ENCODE measurements around the gene HNRNPK. TPM values are rescaled to one million over a fixed set of nuclear protein-coding genes. Genes with fewer than 3 reads are reported as not detected.

Gene HNRNPK
- total and polyA plus RNA-seq, 2 of the 13 experiments (the other 11 are each of a cell fraction or from before 2014, with no cell fraction given), result 321 to 712 TPM

GRCh38 chr9:83920927-83921707 lies 58.9 kb downstream of the HNRNPK start, which contains the start of gene KIF27 (continued):
- TF ChIP-seq ZNF18 (CRISPR knock-in tag; IDR thresholded peaks at IDR 0.05; ENCODE audit: insufficient replicate concordance), result no peak
- TF ChIP-seq ZMAT3 (CRISPR knock-in tag; conservative IDR thresholded peaks at IDR 0.05), result no peak; the same call in 1 of the 2 replicates
- peak; percentile 90 for TF ChIP-seq ZNF605 (CRISPR knock-in tag; IDR thresholded peaks at IDR 0.05)
- TF ChIP-seq TSC22D2 (CRISPR knock-in tag; IDR thresholded peaks at IDR 0.05; ENCODE audit: borderline replicate concordance), result no peak
- no peak for TF ChIP-seq TAF15 (IDR thresholded peaks at IDR 0.05; ENCODE audit: low read depth, low read length, poor library complexity, severe bottlenecking)
- no peak for TF ChIP-seq SOX6 (IDR thresholded peaks at IDR 0.05)
- TF ChIP-seq SOX6 (CRISPR knock-in tag; IDR thresholded peaks at IDR 0.05), result no peak; the same call in 1 of the 2 replicates
- TF ChIP-seq TCF12 (IDR thresholded peaks at IDR 0.05), result no peak
- no peak for TF ChIP-seq TCF12 (CRISPR knock-in tag; IDR thresholded peaks at IDR 0.05)
- TF ChIP-seq ZNF879 (CRISPR knock-in tag; IDR thresholded peaks at IDR 0.05), result peak; percentile 85; the same call in 1 of the 2 replicates
- no peak for TF ChIP-seq ZNF234 (CRISPR knock-in tag; conservative IDR thresholded peaks at IDR 0.05)
- peak; percentile 22; the same call in 1 of the 2 replicates for TF ChIP-seq KAT7 (CRISPR knock-in tag; IDR thresholded peaks at IDR 0.05; ENCODE audit: borderline replicate concordance)
- TF ChIP-seq POLR2G (IDR thresholded peaks at IDR 0.05; ENCODE audit: low read depth, low read length), result peak; percentile 87
- no peak; the same call in 1 of the 2 replicates for TF ChIP-seq CREBL2 (CRISPR knock-in tag; IDR thresholded peaks at IDR 0.05; ENCODE audit: borderline replicate concordance)
- TF ChIP-seq ATF5 (CRISPR knock-in tag; IDR thresholded peaks at IDR 0.05; ENCODE audit: low read depth), result no peak
- TF ChIP-seq, protein P1, sequence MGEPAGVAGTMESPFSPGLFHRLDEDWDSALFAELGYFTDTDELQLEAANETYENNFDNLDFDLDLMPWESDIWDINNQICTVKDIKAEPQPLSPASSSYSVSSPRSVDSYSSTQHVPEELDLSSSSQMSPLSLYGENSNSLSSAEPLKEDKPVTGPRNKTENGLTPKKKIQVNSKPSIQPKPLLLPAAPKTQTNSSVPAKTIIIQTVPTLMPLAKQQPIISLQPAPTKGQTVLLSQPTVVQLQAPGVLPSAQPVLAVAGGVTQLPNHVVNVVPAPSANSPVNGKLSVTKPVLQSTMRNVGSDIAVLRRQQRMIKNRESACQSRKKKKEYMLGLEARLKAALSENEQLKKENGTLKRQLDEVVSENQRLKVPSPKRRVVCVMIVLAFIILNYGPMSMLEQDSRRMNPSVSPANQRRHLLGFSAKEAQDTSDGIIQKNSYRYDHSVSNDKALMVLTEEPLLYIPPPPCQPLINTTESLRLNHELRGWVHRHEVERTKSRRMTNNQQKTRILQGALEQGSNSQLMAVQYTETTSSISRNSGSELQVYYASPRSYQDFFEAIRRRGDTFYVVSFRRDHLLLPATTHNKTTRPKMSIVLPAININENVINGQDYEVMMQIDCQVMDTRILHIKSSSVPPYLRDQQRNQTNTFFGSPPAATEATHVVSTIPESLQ (CRISPR knock-in tag; conservative IDR thresholded peaks at IDR 0.05), result no peak
- no peak for TF ChIP-seq ZNF432 (CRISPR knock-in tag; IDR thresholded peaks at IDR 0.05; ENCODE audit: borderline replicate concordance)
- TF ChIP-seq ATAD3A (CRISPR knock-in tag; IDR thresholded peaks at IDR 0.05), result no peak
- TF ChIP-seq MTF1 (CRISPR knock-in tag; IDR thresholded peaks at IDR 0.05), result peak; percentile 79; the same call in 1 of the 2 replicates
- TF ChIP-seq, protein P2, sequence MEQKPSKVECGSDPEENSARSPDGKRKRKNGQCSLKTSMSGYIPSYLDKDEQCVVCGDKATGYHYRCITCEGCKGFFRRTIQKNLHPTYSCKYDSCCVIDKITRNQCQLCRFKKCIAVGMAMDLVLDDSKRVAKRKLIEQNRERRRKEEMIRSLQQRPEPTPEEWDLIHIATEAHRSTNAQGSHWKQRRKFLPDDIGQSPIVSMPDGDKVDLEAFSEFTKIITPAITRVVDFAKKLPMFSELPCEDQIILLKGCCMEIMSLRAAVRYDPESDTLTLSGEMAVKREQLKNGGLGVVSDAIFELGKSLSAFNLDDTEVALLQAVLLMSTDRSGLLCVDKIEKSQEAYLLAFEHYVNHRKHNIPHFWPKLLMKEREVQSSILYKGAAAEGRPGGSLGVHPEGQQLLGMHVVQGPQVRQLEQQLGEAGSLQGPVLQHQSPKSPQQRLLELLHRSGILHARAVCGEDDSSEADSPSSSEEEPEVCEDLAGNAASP (CRISPR knock-in tag; IDR thresholded peaks at IDR 0.05; ENCODE audit: borderline replicate concordance), result 0 out of 2 replicates have a peak, but pooled peaks have one; percentile 13
- no peak for TF ChIP-seq EED (CRISPR knock-in tag; IDR thresholded peaks at IDR 0.05)
- TF ChIP-seq RCOR2 (CRISPR knock-in tag; IDR thresholded peaks at IDR 0.05), result no peak
- TF ChIP-seq ZNF160 (CRISPR knock-in tag; IDR thresholded peaks at IDR 0.05), result 0 out of 2 replicates have a peak, but pooled peaks have one; percentile 47

All from HepG2 (cell line).